Tibial nerve (tissue), 4 donors: ENCODE measurements around the gene CDH4. TPM values are rescaled to one million over a fixed set of nuclear protein-coding genes. Genes with fewer than 3 reads are reported as not detected.

Source experiments
- DNase-seq, 2 donors: peaks; one replicate each; pipeline ENCODE4 v3.0.0-alpha.2; 2019; ENCODE audit warnings: low spot score in 2 of 2
- H3K27ac ChIP-seq, 4 donors: fragments of 200-600 bp; sonication (generic) in 3 of 4; one replicate each; pipeline ENCODE4 v1.5.1; 2017 to 2019; ENCODE audit warnings: mild to moderate bottlenecking in 1 of 4
- H3K27me3 ChIP-seq, 2 donors: fragments of 200-600 bp; sonication (generic) in 1 of 2; one replicate each; pipeline versions ENCODE4 v1.5.1 to v1.6.0; 2017 to 2019
- H3K36me3 ChIP-seq, 3 donors: fragments of 200-600 bp; sonication (generic); one replicate each; pipeline ENCODE4 v1.5.1; 2018 to 2019
- H3K4me1 ChIP-seq, 4 donors: fragments of 200-600 bp; sonication (generic) in 3 of 4; one replicate each; pipeline ENCODE4 v1.5.1; 2017 to 2019
- H3K4me3 ChIP-seq, 4 donors: fragments of 200-600 bp; sonication (generic) in 3 of 4; one replicate each; pipeline ENCODE4 v1.5.1; 2017 to 2019; ENCODE audit warnings: mild to moderate bottlenecking in 1 of 4, moderate library complexity in 1 of 4
- H3K9me3 ChIP-seq, 4 donors: fragments of 200-600 bp; sonication (generic) in 3 of 4; one replicate each; pipeline ENCODE4 v1.5.1; 2017 to 2019
- EP300 ChIP-seq, 2 donors: sonication (generic); formaldehyde crosslinking; IDR thresholded peaks; one replicate each; pipeline ENCODE4 v1.6.1; 2017; ENCODE audit warnings: antibody characterized with exemption in 2 of 2, mild to moderate bottlenecking in 1 of 2
- POLR2A ChIP-seq, 2 donors: fragments of 450-650 bp; IDR thresholded peaks; one replicate each; pipeline ENCODE4 v1.6.1; 2017; ENCODE audit warnings: antibody characterized with exemption in 2 of 2, mild to moderate bottlenecking in 2 of 2, moderate library complexity in 2 of 2
- WGBS, 2 donors: methylation state at CpG; one replicate each; pipeline ENCODE4 v1.1.5; 2018; 5-methylcytosine and 5-hydroxymethylcytosine counted together
- total RNA-seq, 4 donors: library from RNA; depleted of rRNA; stranded (reverse); fragments of >200 nt; gene quantifications; one replicate each; pipeline ENCODE4 v1.1.0, GENCODE V29; 2016
- TF ChIP-seq, protein P1 (sequence below), 5 experiments: fragments of 200-600 bp in 3 of 5; fragments of 450-650 bp in 2 of 5; sonication (generic) in 3 of 5; IDR thresholded peaks; one replicate each; pipeline ENCODE4 v1.5.1; 2016 to 2019; ENCODE audit warnings: antibody characterized with exemption in 5 of 5, mild to moderate bottlenecking in 3 of 5, moderate library complexity in 2 of 5

Gene CDH4
- total RNA-seq, 4 donors from 2014 or later = 0.78 to 2.3 (median 1.0) TPM

DNA sequence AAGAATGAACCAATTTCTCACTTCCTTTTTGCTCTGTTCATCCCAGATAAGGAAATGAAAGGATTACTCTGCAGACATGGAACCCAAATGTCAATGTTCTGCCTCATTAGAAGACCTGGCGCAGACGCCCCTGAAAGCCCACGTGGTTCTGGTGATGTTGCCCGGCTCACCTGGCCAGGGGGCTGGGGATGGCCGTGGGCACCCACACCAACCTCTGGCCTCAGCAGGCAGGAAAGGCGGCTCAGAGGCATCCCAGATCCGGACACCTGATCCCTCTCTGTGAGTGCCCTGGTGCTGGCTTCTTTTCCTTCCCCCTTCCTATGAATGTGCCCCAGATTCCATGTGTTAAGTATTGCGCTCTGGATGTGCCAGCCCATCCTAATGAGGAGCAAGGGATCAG is 33.6 kb downstream of the CDH4 start:
- Histone ChIP-seq H3K27ac (no peak overlapping the region), H3K9me3 (peaks cover 0 to 10% (median 0%) of the 10 kb centered on the region in 4 donors), H3K27me3 (no peaks in the 10 kb centered on the region), H3K4me3 (no peak overlapping the region), H3K4me1 (no peaks in the 10 kb centered on the region), H3K36me3 (no peaks in the 10 kb centered on the region)
- TF ChIP-seq POLR2A (IDR thresholded peaks at IDR 0.05) (no peak), EP300 (IDR thresholded peaks at IDR 0.05) (no peak)
- TF ChIP-seq, protein P1, sequence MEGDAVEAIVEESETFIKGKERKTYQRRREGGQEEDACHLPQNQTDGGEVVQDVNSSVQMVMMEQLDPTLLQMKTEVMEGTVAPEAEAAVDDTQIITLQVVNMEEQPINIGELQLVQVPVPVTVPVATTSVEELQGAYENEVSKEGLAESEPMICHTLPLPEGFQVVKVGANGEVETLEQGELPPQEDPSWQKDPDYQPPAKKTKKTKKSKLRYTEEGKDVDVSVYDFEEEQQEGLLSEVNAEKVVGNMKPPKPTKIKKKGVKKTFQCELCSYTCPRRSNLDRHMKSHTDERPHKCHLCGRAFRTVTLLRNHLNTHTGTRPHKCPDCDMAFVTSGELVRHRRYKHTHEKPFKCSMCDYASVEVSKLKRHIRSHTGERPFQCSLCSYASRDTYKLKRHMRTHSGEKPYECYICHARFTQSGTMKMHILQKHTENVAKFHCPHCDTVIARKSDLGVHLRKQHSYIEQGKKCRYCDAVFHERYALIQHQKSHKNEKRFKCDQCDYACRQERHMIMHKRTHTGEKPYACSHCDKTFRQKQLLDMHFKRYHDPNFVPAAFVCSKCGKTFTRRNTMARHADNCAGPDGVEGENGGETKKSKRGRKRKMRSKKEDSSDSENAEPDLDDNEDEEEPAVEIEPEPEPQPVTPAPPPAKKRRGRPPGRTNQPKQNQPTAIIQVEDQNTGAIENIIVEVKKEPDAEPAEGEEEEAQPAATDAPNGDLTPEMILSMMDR (IDR thresholded peaks at IDR 0.05) = no peak
- DNase-seq = no peak
- WGBS, 2 donors = 88 to 92% methylated on average over 4 to 8 of the region's 8 CpGs

GRCh38 chr20:61287583-61288275 is 35.7 kb downstream of the CDH4 start:
- H3K27ac ChIP-seq = no peak overlapping the region
- H3K27me3 ChIP-seq = no peaks in the 10 kb centered on the region
- peaks cover 0 to 10% (median 0%) of the 10 kb centered on the region in 4 donors for H3K9me3 ChIP-seq
- WGBS, 2 donors = 65 to 69% methylated on average over 14 to 15 of the region's 15 CpGs
- H3K36me3 ChIP-seq = no peaks in the 10 kb centered on the region
- no peaks in the 10 kb centered on the region for H3K4me1 ChIP-seq
- no peak for DNase-seq
- H3K4me3 ChIP-seq = no peak overlapping the region
- TF ChIP-seq EP300 (IDR thresholded peaks at IDR 0.05) = no peak
- TF ChIP-seq, protein P1 (IDR thresholded peaks at IDR 0.05) = no peak
- no peak for TF ChIP-seq POLR2A (IDR thresholded peaks at IDR 0.05)

DNA sequence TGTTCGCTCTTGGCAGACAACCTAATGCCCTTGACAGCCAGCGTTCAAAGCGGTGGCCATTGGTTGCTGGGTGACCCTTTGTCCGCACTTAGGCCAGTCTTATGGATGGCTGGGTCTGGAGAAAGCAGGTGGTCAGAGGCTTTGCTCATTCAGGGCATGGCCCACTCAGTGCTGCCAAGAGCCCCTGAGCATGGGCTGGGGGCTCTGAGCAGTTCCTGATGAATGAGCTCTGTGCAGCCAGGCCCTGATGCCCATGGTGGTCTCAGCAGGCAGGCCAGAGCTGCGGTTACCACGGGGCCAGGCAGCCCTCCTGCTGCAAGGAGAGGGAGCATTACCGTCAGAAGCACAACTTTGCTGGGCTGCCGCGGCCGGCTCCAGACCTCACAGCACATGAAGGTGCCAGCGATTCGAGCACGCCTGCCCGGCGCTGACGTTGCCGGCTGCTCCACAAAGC is 36.3 kb downstream of the CDH4 start:
- no peaks in the 10 kb centered on the region for H3K4me1 ChIP-seq
- no peak overlapping the region for H3K27ac ChIP-seq
- 76 to 82% methylated on average over 15 to 17 of the region's 17 CpGs for WGBS, 2 donors
- no peak for TF ChIP-seq EP300 (IDR thresholded peaks at IDR 0.05)
- TF ChIP-seq, protein P1 (IDR thresholded peaks at IDR 0.05) = no peak
- no peak for TF ChIP-seq POLR2A (IDR thresholded peaks at IDR 0.05)
- no peak for DNase-seq
- peaks cover 0 to 10% (median 0%) of the 10 kb centered on the region in 4 donors for H3K9me3 ChIP-seq
- H3K36me3 ChIP-seq = no peaks in the 10 kb centered on the region
- H3K4me3 ChIP-seq = no peak overlapping the region
- no peaks in the 10 kb centered on the region for H3K27me3 ChIP-seq

DNA sequence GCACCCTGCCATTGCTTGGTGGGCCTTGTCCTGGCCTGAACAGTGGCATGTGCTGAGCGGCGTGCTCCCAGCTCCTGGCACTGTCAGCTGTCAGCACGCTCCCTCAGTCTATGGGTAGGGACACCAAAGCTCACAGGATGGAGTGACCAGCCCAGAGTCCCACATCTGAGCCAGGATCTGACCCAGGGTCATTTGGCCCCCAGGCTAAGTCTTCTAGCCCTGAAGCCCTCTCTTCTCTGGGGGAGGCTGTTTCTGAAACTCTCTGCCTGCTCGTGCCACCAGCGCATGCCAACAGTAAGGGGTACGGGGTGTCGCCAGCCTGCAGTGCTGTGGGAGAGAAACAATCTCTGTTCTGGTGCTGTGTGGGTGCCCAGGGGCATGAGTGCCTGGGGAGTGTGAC is 37.1 kb downstream of the CDH4 start:
- H3K4me1 ChIP-seq = no peaks in the 10 kb centered on the region
- no peak for TF ChIP-seq EP300 (IDR thresholded peaks at IDR 0.05)
- TF ChIP-seq, protein P1 (IDR thresholded peaks at IDR 0.05) = no peak
- TF ChIP-seq POLR2A (IDR thresholded peaks at IDR 0.05) = no peak
- H3K9me3 ChIP-seq = peaks cover 0 to 10% (median 0%) of the 10 kb centered on the region in 4 donors
- no peaks in the 10 kb centered on the region for H3K27me3 ChIP-seq
- peak overlapping the region in 1 of 4 donors; percentile 27 for H3K27ac ChIP-seq
- 81 to 87% methylated on average over 7 of the region's 7 CpGs for WGBS, 2 donors
- no peak for DNase-seq
- no peak overlapping the region for H3K4me3 ChIP-seq
- H3K36me3 ChIP-seq = no peaks in the 10 kb centered on the region

DNA sequence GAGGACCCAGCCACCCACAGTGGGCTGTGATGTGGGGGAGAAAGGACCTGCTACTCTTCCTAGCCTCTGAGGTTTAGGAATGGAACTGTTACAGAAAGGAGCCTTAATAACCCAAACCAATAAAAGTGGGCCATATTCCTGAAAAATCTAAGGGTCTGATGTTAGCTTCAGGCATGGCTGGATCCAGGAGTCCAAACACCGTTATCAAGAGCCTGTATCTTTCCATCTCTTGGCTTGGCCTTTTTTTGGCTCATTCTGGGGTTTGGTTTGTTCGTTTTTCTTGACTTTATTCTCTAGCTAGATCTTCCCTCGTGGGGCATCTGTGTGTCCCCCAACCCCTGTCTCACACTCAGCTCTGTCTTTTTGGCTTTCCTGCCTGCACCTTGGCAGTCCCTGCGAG is 38.7 kb downstream of the CDH4 start:
- no peak for DNase-seq
- Histone ChIP-seq H3K9me3 (peaks cover 0 to 10% (median 0%) of the 10 kb centered on the region in 4 donors), H3K4me3 (no peak overlapping the region), H3K27ac (no peak overlapping the region), H3K36me3 (no peaks in the 10 kb centered on the region), H3K4me1 (no peaks in the 10 kb centered on the region), H3K27me3 (no peaks in the 10 kb centered on the region)
- WGBS, 2 donors = 78 to 79% methylated on average over 4 of the region's 4 CpGs
- TF ChIP-seq, protein P1 (IDR thresholded peaks at IDR 0.05) = no peak
- TF ChIP-seq EP300 (IDR thresholded peaks at IDR 0.05) (no peak), POLR2A (IDR thresholded peaks at IDR 0.05) (no peak)
